Peyer's patch (tissue), 4 donors: ENCODE results near the gene TMEM121B.

Source experiments
- POLR2A ChIP-seq, 2 donors: fragments of 450-650 bp; IDR thresholded peaks; one replicate each; pipeline ENCODE4 v1.5.1; 2017; ENCODE audit warnings: antibody characterized with exemption in 2 of 2, mild to moderate bottlenecking in 2 of 2, moderate library complexity in 2 of 2
- TF ChIP-seq, protein P1 (sequence below), 6 experiments: fragments of 450-650 bp in 4 of 6; fragments of 200-600 bp in 2 of 6; sonication (generic) in 1 of 6; IDR thresholded peaks; one replicate each; pipeline ENCODE4 v1.5.1; 2017 to 2019; ENCODE audit warnings: antibody characterized with exemption in 6 of 6, mild to moderate bottlenecking in 3 of 6, moderate library complexity in 1 of 6

DNA sequence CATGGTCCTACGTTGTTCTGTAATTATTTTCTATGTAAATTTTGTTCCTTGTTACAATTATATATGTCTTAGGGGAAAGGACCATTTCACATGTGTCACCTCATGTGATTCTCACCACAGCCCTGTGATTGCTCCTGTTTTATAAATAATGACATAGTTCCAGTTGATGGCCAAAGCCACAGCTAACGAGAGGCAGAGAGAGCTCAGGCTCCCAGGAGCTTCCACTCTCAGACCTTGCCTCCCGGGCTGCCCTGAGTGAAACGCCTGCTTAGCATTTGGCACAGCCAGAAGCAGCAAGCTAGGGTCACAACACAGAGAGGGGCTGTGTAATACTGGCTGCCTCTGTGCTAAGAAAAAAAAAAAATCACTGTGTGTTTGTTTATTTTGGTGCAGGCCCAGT, 5.9 kb downstream of the TMEM121B start:
- TF ChIP-seq, protein P1, sequence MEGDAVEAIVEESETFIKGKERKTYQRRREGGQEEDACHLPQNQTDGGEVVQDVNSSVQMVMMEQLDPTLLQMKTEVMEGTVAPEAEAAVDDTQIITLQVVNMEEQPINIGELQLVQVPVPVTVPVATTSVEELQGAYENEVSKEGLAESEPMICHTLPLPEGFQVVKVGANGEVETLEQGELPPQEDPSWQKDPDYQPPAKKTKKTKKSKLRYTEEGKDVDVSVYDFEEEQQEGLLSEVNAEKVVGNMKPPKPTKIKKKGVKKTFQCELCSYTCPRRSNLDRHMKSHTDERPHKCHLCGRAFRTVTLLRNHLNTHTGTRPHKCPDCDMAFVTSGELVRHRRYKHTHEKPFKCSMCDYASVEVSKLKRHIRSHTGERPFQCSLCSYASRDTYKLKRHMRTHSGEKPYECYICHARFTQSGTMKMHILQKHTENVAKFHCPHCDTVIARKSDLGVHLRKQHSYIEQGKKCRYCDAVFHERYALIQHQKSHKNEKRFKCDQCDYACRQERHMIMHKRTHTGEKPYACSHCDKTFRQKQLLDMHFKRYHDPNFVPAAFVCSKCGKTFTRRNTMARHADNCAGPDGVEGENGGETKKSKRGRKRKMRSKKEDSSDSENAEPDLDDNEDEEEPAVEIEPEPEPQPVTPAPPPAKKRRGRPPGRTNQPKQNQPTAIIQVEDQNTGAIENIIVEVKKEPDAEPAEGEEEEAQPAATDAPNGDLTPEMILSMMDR (IDR thresholded peaks at IDR 0.05): no peak
- no peak for TF ChIP-seq POLR2A (IDR thresholded peaks at IDR 0.05)
